HEK293 (cell line): ENCODE measurements around the gene FTO.

Experiments
- CTCF ChIA-PET: fragments of 350-600 bp; formaldehyde crosslinking; extraction: SDS; loops from one replicate; lab custom pipeline; 2021; ENCODE audit warnings: antibody characterized with exemption; lab: Yijun Ruan, JAX
- POLR2A ChIA-PET: fragments of 300-600 bp; formaldehyde crosslinking; extraction: SDS; loops from one replicate; lab custom pipeline; 2020; ENCODE audit warnings: antibody characterized with exemption, inconsistent platforms; lab: Yijun Ruan, JAX
- H3K27ac ChIP-seq: fragments of 200-500 bp; sonication (Bioruptor generic); 2 replicates; pipeline ENCODE4 v1.5.1; 2014; ENCODE audit warnings: low read depth, low read length, control low read depth, inconsistent platforms; ENCODE audit errors: extremely low read depth
- H3K36me3 ChIP-seq, 2 experiments: fragments of 200-500 bp in 1 of 2; sonication (Bioruptor generic) in 1 of 2; 1 replicate in 1 of 2; 2 replicates in 1 of 2; pipeline ENCODE4 v1.5.1; 2014 to 2017; ENCODE audit warnings: inconsistent platforms in 2 of 2, low read length in 2 of 2; ENCODE audit not compliant: control insufficient read depth in 2 of 2, insufficient read depth in 1 of 2
- H3K4me1 ChIP-seq: fragments of 200-500 bp; sonication (Bioruptor generic); 2 replicates; pipeline ENCODE4 v1.5.1; 2014; ENCODE audit warnings: mild to moderate bottlenecking, low read length, inconsistent platforms; ENCODE audit not compliant: control insufficient read depth, insufficient read depth
- H3K4me3 ChIP-seq: 2 replicates; pipeline ENCODE4 v1.5.1; 2011; ENCODE audit warnings: low read depth, mild to moderate bottlenecking, control low read depth, low read length, moderate library complexity
- H3K9me3 ChIP-seq: fragments of 200-500 bp; sonication (Bioruptor generic); 2 replicates; pipeline ENCODE4 v1.5.1; 2014; ENCODE audit warnings: low read depth, low read length, inconsistent platforms; ENCODE audit not compliant: control insufficient read depth, insufficient read depth
- BCL11A ChIP-seq: fragments of 450-650 bp; formaldehyde crosslinking; IDR thresholded peaks from 2 replicates; pipeline ENCODE4 v1.5.1; 2016; ENCODE audit warnings: low read depth, missing biosample characterization, missing genetic modification characterization
- FEZF1 ChIP-seq: fragments of 450-650 bp; formaldehyde crosslinking; IDR thresholded peaks from 2 replicates; pipeline ENCODE4 v1.5.1; 2016; ENCODE audit warnings: missing biosample characterization, missing genetic modification characterization
- HOXC10 ChIP-seq: sonication (generic); formaldehyde crosslinking; IDR thresholded peaks from 2 replicates; pipeline ENCODE4 v1.8.1; 2023; ENCODE audit warnings: mild to moderate bottlenecking, missing genetic modification reagents
- KLF10 ChIP-seq: fragments of 450-650 bp; IDR thresholded peaks from 2 replicates; pipeline ENCODE4 v1.5.1; 2018; ENCODE audit warnings: missing biosample characterization, mild to moderate bottlenecking, missing genetic modification characterization
- KLF7 ChIP-seq: fragments of 450-650 bp; formaldehyde crosslinking; IDR thresholded peaks from 2 replicates; pipeline ENCODE4 v1.5.1; 2016; ENCODE audit warnings: missing biosample characterization, missing genetic modification characterization, borderline replicate concordance
- OSR2 ChIP-seq: fragments of 450-650 bp; formaldehyde crosslinking; IDR thresholded peaks from 2 replicates; pipeline ENCODE4 v1.5.1; 2016; ENCODE audit warnings: missing biosample characterization, missing genetic modification characterization
- YY2 ChIP-seq: fragments of 450-650 bp; formaldehyde crosslinking; IDR thresholded peaks from 2 replicates; pipeline ENCODE4 v1.5.1; 2016; ENCODE audit warnings: missing biosample characterization, missing genetic modification characterization
- ZBTB20 ChIP-seq: fragments of 450-650 bp; formaldehyde crosslinking; IDR thresholded peaks from 2 replicates; pipeline ENCODE4 v1.5.1; 2016; ENCODE audit warnings: missing biosample characterization, missing genetic modification characterization
- ZBTB48 ChIP-seq: fragments of 450-650 bp; formaldehyde crosslinking; IDR thresholded peaks from 2 replicates; pipeline ENCODE4 v1.5.1; 2016; ENCODE audit warnings: missing biosample characterization, missing genetic modification characterization
- ZNF10 ChIP-seq: fragments of 450-650 bp; formaldehyde crosslinking; IDR thresholded peaks from 2 replicates; pipeline ENCODE4 v1.5.1; 2017; ENCODE audit warnings: missing biosample characterization, missing genetic modification characterization
- ZNF211 ChIP-seq: fragments of 450-650 bp; formaldehyde crosslinking; IDR thresholded peaks from 2 replicates; pipeline ENCODE4 v1.5.1; 2016; ENCODE audit warnings: low read depth, missing biosample characterization, missing genetic modification characterization
- ZNF248 ChIP-seq: fragments of 450-650 bp; formaldehyde crosslinking; IDR thresholded peaks from 2 replicates; pipeline ENCODE4 v1.5.1; 2017; ENCODE audit warnings: missing biosample characterization, missing genetic modification characterization
- ZNF266 ChIP-seq: fragments of 450-650 bp; formaldehyde crosslinking; IDR thresholded peaks from 2 replicates; pipeline ENCODE4 v1.5.1; 2016; ENCODE audit warnings: missing biosample characterization, missing genetic modification characterization, low read depth
- ZNF768 ChIP-seq: fragments of 450-650 bp; formaldehyde crosslinking; IDR thresholded peaks from 2 replicates; pipeline ENCODE4 v1.5.1; 2018; ENCODE audit warnings: missing biosample characterization, mild to moderate bottlenecking, missing genetic modification characterization
- ZNF792 ChIP-seq: fragments of 450-650 bp; formaldehyde crosslinking; IDR thresholded peaks from 2 replicates; pipeline ENCODE4 v1.5.1; 2016; ENCODE audit warnings: missing biosample characterization, missing genetic modification characterization
- ZNF843 ChIP-seq: fragments of 450-650 bp; formaldehyde crosslinking; IDR thresholded peaks from 2 replicates; pipeline ENCODE4 v1.5.1; 2016; ENCODE audit warnings: missing biosample characterization, missing genetic modification characterization
- TF ChIP-seq, protein P1 (sequence below): fragments of 450-650 bp; formaldehyde crosslinking; IDR thresholded peaks from 2 replicates; pipeline ENCODE4 v1.5.1; 2016; ENCODE audit warnings: missing biosample characterization, missing genetic modification characterization, low read depth
- TF ChIP-seq, protein P2 (sequence below): fragments of 450-650 bp; formaldehyde crosslinking; IDR thresholded peaks from 2 replicates; pipeline ENCODE4 v1.5.1; 2017; ENCODE audit warnings: missing biosample characterization, missing genetic modification characterization
- TF ChIP-seq, protein P3 (sequence below): fragments of 450-650 bp; formaldehyde crosslinking; IDR thresholded peaks from 2 replicates; pipeline ENCODE4 v1.5.1; 2016; ENCODE audit warnings: missing biosample characterization, missing genetic modification characterization

FTO gene

DNA sequence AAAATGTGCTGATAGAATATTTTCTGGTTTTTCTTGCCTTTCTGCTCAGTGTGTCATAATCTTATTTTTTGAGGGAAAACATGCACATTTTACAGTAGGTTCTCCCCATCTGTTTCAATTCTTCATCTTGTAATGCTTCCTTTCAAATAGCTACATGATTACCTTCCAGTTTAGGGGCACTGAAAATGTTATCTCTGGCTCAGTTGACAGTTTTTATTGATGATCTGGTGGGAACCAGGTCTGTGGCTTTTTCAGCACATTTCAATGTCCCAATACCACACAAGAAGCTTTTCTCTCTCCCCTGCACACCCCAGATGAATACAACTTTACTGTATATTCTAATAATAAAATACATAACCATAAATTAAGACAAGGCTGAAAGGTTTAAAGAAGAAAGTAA, 36.5 kb downstream of the FTO start (continued):
- no peak for TF ChIP-seq BCL11A
- TF ChIP-seq ZNF266 (tag by site-specific recombination), result no peak
- TF ChIP-seq KLF7 (tag by site-specific recombination), result no peak
- no peak for TF ChIP-seq ZBTB20 (tag by site-specific recombination)
- no peak for TF ChIP-seq YY2 (tag by site-specific recombination)

DNA sequence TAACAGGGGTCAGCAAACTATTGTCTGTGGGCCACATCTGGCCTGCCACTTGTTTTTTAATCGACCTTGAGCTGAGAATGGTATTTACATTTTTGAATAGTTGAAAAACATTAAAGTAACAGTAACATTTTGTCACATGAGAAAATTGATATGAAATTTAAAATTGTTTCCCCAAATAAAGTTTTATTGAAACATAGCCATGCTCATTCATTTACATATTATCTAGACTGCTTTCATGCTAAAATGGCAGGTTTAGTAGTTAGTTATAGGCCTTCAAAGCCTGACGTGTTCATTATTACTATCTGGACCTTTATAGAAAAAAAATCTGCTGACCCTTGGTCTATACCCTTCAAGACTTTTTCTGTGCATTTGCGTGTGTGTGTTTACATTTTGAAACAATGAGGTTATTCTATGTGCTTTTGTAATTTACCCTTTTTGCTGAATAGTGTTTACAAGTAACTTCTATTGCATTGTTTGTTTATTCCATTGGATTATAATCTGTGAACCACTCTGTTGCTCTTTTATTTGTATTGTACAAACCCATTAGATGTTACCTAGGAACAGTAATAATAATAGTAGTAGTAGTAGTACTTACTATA, 37.1 kb downstream of the FTO start:
- Histone ChIP-seq H3K36me3 (no peaks in the 10 kb centered on the region), H3K9me3 (no peaks in the 10 kb centered on the region), H3K27ac (no peak overlapping the region), H3K4me1 (peaks cover 37% of the 10 kb centered on the region), H3K4me3 (no peak overlapping the region)
- POLR2A ChIA-PET, result no interaction called here
- CTCF ChIA-PET, result interaction anchor here (1.0 to 5.5 kb wide), 3 partner anchors 13 to 91 kb away, joined by 3 to 63 read pairs (median 42); no protein-coding TSS in a partner anchor
- no peak for TF ChIP-seq ZNF792
- peak; percentile 55 for TF ChIP-seq FEZF1 (tag by site-specific recombination)

DNA sequence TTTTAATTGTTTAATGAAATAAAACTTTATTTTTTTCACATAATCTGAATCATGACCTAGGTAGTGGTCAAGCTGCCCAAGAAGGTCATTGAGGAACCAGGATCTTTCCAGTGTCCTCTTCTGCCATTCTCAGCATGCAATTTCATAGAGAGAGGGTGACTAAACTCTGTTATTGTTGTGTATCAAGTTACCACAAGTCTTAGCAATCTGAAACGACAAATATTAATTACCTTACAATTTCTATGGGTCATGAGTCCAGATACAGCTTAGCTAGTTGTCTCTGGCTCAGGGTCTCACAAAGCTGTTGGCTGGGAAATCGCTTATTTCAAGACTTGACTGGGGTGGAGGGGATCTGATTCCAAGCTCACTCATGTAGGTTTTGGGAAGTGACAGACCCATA, 37.6 kb downstream of the FTO start:
- Histone ChIP-seq H3K27ac (no peak overlapping the region), H3K4me1 (peaks cover 35% of the 10 kb centered on the region), H3K9me3 (no peaks in the 10 kb centered on the region), H3K4me3 (no peak overlapping the region), H3K36me3 (no peaks in the 10 kb centered on the region)
- POLR2A ChIA-PET, result no interaction called here
- TF ChIP-seq ZNF843 (tag by site-specific recombination) (no peak), HOXC10 (no peak), KLF10 (tag by site-specific recombination) (no peak), ZBTB48 (no peak), OSR2 (tag by site-specific recombination) (no peak), ZNF211 (no peak), ZNF248 (no peak), ZNF10 (tag by site-specific recombination) (no peak), ZNF768 (no peak)
- TF ChIP-seq, protein P1, sequence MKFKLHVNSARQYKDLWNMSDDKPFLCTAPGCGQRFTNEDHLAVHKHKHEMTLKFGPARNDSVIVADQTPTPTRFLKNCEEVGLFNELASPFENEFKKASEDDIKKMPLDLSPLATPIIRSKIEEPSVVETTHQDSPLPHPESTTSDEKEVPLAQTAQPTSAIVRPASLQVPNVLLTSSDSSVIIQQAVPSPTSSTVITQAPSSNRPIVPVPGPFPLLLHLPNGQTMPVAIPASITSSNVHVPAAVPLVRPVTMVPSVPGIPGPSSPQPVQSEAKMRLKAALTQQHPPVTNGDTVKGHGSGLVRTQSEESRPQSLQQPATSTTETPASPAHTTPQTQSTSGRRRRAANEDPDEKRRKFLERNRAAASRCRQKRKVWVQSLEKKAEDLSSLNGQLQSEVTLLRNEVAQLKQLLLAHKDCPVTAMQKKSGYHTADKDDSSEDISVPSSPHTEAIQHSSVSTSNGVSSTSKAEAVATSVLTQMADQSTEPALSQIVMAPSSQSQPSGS, result no peak
- TF ChIP-seq, protein P2, sequence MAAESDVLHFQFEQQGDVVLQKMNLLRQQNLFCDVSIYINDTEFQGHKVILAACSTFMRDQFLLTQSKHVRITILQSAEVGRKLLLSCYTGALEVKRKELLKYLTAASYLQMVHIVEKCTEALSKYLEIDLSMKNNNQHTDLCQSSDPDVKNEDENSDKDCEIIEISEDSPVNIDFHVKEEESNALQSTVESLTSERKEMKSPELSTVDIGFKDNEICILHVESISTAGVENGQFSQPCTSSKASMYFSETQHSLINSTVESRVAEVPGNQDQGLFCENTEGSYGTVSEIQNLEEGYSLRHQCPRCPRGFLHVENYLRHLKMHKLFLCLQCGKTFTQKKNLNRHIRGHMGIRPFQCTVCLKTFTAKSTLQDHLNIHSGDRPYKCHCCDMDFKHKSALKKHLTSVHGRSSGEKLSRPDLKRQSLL (tag by site-specific recombination), result no peak
- TF ChIP-seq, protein P3, sequence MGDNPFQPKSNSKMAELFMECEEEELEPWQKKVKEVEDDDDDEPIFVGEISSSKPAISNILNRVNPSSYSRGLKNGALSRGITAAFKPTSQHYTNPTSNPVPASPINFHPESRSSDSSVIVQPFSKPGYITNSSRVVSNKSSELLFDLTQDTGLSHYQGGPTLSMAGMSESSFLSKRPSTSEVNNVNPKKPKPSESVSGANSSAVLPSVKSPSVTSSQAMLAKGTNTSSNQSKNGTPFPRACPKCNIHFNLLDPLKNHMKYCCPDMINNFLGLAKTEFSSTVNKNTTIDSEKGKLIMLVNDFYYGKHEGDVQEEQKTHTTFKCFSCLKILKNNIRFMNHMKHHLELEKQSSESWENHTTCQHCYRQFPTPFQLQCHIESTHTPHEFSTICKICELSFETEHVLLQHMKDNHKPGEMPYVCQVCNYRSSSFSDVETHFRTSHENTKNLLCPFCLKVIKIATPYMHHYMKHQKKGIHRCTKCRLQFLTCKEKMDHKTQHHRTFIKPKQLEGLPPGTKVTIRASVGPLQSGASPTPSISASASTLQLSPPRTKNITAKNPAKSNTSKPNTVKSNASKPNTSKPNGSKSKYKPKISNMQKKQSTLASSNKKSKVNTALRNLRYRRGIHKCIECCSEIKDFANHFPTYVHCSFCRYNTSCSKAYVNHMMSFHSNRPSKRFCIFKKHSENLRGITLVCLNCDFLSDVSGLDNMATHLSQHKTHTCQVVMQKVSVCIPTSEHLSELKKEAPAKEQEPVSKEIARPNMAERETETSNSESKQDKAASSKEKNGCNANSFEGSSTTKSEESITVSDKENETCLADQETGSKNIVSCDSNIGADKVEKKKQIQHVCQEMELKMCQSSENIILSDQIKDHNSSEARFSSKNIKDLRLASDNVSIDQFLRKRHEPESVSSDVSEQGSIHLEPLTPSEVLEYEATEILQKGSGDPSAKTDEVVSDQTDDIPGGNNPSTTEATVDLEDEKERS, result no peak
- CTCF ChIA-PET, result interaction anchor here (1.0 to 5.5 kb wide), 4 partner anchors 13 to 91 kb away, joined by 3 to 63 read pairs (median 28); no protein-coding TSS in a partner anchor
